ENCODE results near the gene CNDP2. TPM values are rescaled to one million over a fixed set of nuclear protein-coding genes. Genes with fewer than 3 reads are reported as not detected.

Gene CNDP2
- total RNA-seq, 1 experiment from 2014 or later, result 57.6 TPM

DNA sequence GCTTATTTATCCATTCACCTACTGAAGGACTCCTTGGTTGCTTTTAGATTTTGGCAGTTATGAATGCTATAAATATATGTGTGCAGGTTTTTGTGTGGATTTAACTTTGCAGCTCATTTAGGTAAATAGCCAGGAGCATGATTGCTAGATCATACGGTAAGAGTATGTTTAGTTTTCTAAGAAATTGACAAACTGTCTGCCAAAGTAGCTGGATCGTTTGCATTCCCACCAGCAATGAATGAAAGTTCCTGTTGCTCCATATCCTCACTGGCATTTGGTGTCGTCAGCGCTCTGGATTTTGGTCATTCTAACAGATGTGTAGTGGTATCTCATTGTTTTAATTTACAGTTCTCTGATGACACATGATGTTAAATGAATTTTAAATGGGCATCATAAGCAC, 30.4 kb upstream of the CNDP2 start:
- Histone ChIP-seq H3K79me2 (ENCODE audit: low read length) (no peaks in the 10 kb centered on the region), H3K36me3 (ENCODE audit: low read depth, low read length) (no peaks in the 10 kb centered on the region), H3K9me3 (ENCODE audit: low read length) (no peaks in the 10 kb centered on the region), H3K9ac (ENCODE audit: low read length) (no peak overlapping the region), H3K4me3 (ENCODE audit: low read length) (no peak overlapping the region), H3K4me1 (ENCODE audit: insufficient read depth, low read length) (peaks cover 18% of the 10 kb centered on the region), H3K27me3 (ENCODE audit: low read length) (peaks cover 17% of the 10 kb centered on the region; the same call in 1 of the 2 replicates), H2AFZ (ENCODE audit: low read length) (no peak overlapping the region), H3K27ac (ENCODE audit: low read length) (no peak overlapping the region), H3F3A (ENCODE audit: low read length, unreplicated experiment) (no peaks in the 10 kb centered on the region), H3K4me2 (ENCODE audit: low read length) (no peak overlapping the region), H4K20me1 (ENCODE audit: low read length) (no peaks in the 10 kb centered on the region), H3K9me2 (replicated peaks; ENCODE audit: low read length) (no peaks in the 10 kb centered on the region)
- DNase-seq (no peak), ATAC-seq (peak; percentile 6; the same call in 1 of the 2 replicates)
- BruUV-seq (replicated peaks), result no TSS peak
- intact Hi-C loops (cut with micrococcal nuclease), result no loop called here
- CTCF ChIA-PET, result no interaction called here
- POLR2A ChIA-PET (ENCODE audit: unreplicated experiment), result interaction anchor here (0.6 kb wide), 1 partner anchor 92 kb away, joined by 4 read pairs; no protein-coding TSS in a partner anchor
- TF ChIP-seq, protein P1, sequence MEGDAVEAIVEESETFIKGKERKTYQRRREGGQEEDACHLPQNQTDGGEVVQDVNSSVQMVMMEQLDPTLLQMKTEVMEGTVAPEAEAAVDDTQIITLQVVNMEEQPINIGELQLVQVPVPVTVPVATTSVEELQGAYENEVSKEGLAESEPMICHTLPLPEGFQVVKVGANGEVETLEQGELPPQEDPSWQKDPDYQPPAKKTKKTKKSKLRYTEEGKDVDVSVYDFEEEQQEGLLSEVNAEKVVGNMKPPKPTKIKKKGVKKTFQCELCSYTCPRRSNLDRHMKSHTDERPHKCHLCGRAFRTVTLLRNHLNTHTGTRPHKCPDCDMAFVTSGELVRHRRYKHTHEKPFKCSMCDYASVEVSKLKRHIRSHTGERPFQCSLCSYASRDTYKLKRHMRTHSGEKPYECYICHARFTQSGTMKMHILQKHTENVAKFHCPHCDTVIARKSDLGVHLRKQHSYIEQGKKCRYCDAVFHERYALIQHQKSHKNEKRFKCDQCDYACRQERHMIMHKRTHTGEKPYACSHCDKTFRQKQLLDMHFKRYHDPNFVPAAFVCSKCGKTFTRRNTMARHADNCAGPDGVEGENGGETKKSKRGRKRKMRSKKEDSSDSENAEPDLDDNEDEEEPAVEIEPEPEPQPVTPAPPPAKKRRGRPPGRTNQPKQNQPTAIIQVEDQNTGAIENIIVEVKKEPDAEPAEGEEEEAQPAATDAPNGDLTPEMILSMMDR (conservative IDR thresholded peaks at IDR 0.05; ENCODE audit: low read depth, low read length), result no peak
- TF ChIP-seq EZH2 (IDR thresholded peaks at IDR 0.05; ENCODE audit: low read length, unreplicated experiment) (no peak), EZH2phosphoT487 (IDR thresholded peaks at IDR 0.05; ENCODE audit: borderline replicate concordance, low read length) (no peak)

DNA sequence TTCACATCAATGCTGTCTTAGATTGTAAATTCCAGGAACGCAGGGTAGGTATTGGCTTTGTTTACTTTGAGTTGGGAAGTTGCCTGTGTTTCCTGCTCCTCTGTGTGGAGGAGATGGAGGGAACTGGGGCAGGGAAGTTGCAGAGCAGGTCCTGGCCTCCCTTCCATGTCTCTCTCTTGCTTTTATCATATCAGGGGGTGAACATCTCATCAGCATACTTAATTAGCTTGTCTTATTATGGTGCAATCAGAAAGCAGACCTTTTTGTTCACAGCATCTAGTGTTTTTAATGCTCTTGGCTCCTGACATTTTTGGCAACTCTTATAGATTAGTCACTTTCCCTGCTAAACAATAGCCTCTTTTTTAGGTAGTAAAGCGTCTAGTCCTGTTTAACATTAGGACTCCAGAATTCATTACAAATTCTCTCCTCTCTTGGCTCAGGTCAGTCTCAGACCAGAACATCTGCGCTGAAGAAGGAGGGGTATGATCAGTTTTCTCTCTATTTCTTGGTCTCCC, 27.6 kb upstream of the CNDP2 start:
- DNase-seq (peak; percentile 73), ATAC-seq (peak; percentile 96)
- Histone ChIP-seq H4K20me1 (ENCODE audit: low read length) (no peaks in the 10 kb centered on the region), H3K36me3 (ENCODE audit: low read depth, low read length) (no peaks in the 10 kb centered on the region), H3K9ac (ENCODE audit: low read length) (no peak overlapping the region), H3K4me3 (ENCODE audit: low read length) (no peak overlapping the region; the same call in 1 of the 2 replicates), H3F3A (ENCODE audit: low read length, unreplicated experiment) (no peaks in the 10 kb centered on the region), H3K4me2 (ENCODE audit: low read length) (peak overlapping the region; percentile 64), H3K27me3 (ENCODE audit: low read length) (peaks cover 4% of the 10 kb centered on the region; the same call in 1 of the 2 replicates), H3K9me2 (replicated peaks; ENCODE audit: low read length) (no peaks in the 10 kb centered on the region), H3K9me3 (ENCODE audit: low read length) (no peaks in the 10 kb centered on the region), H3K27ac (ENCODE audit: low read length) (peak overlapping the region; percentile 49), H3K4me1 (ENCODE audit: insufficient read depth, low read length) (peaks cover 18% of the 10 kb centered on the region), H2AFZ (ENCODE audit: low read length) (peak overlapping the region; percentile 31; the same call in 1 of the 2 replicates), H3K79me2 (ENCODE audit: low read length) (no peaks in the 10 kb centered on the region)
- TF ChIP-seq EZH2phosphoT487 (IDR thresholded peaks at IDR 0.05; ENCODE audit: borderline replicate concordance, low read length) (no peak), EZH2 (IDR thresholded peaks at IDR 0.05; ENCODE audit: low read length, unreplicated experiment) (no peak)
- BruUV-seq (replicated peaks), result no TSS peak
- intact Hi-C loops (cut with micrococcal nuclease), result loop anchor here (2.0 kb wide), 1 partner anchor 24 kb away; no protein-coding TSS in a partner anchor
- ChIA-PET CTCF (no interaction called here), POLR2A (ENCODE audit: unreplicated experiment) (no interaction called here)

DNA sequence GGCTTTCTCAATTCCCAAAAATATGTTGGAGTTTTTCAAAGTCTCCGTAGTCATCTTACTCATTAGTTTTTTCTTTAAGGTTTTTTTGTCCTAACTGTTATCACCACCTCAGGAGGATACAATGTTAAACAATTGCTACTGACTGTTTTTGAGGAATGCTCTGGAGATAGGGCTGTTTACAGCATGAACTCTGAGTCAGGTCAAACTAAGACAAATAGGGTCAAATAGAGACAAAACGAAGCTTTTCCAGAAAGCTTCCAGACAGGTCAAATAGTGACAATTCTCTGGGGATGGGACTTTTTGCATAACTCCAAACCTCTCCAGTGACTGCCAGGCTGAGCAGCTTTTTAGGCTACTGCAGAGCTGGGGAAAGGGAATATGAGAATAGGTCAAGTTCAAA, 23.9 kb upstream of the CNDP2 start:
- H3K27ac ChIP-seq (ENCODE audit: low read length), result no peak overlapping the region
- no peak for ATAC-seq
- H3K4me2 ChIP-seq (ENCODE audit: low read length), result no peak overlapping the region
- H3K9me3 ChIP-seq (ENCODE audit: low read length), result no peaks in the 10 kb centered on the region
- H3K9ac ChIP-seq (ENCODE audit: low read length), result no peak overlapping the region
- intact Hi-C loops (cut with micrococcal nuclease), result no loop called here
- no peaks in the 10 kb centered on the region for H3K36me3 ChIP-seq (ENCODE audit: low read depth, low read length)
- CTCF ChIA-PET, result no interaction called here
- H3K9me2 ChIP-seq (replicated peaks; ENCODE audit: low read length), result no peaks in the 10 kb centered on the region
- no peak for DNase-seq
- POLR2A ChIA-PET (ENCODE audit: unreplicated experiment), result no interaction called here
- no peaks in the 10 kb centered on the region for H3K27me3 ChIP-seq (ENCODE audit: low read length)
- BruUV-seq (replicated peaks), result no TSS peak
- peaks cover 18% of the 10 kb centered on the region for H3K4me1 ChIP-seq (ENCODE audit: insufficient read depth, low read length)
- H4K20me1 ChIP-seq (ENCODE audit: low read length), result no peaks in the 10 kb centered on the region
- no peak overlapping the region for H2AFZ ChIP-seq (ENCODE audit: low read length)
- no peaks in the 10 kb centered on the region for H3F3A ChIP-seq (ENCODE audit: low read length, unreplicated experiment)
- H3K4me3 ChIP-seq (ENCODE audit: low read length), result no peak overlapping the region
- no peaks in the 10 kb centered on the region for H3K79me2 ChIP-seq (ENCODE audit: low read length)
- no peak for TF ChIP-seq EZH2 (IDR thresholded peaks at IDR 0.05; ENCODE audit: low read length, unreplicated experiment)
- TF ChIP-seq EZH2phosphoT487 (IDR thresholded peaks at IDR 0.05; ENCODE audit: borderline replicate concordance, low read length), result no peak
- TF ChIP-seq, protein P1 (conservative IDR thresholded peaks at IDR 0.05; ENCODE audit: low read depth, low read length), result no peak
